Kidney (tissue), 14 donors: Measurements from ENCODE around the gene GAB2. TPM values are rescaled to one million over a fixed set of nuclear protein-coding genes. Genes with fewer than 3 reads are reported as not detected.

Experiments
- DNase-seq, 5 donors: peaks; one replicate each; pipeline ENCODE4 v3.0.0-alpha.2; 2013 to 2020
- FAIRE-seq: peaks from 2 replicates; lab custom pipeline; 2012; peaks lifted over from hg19 to GRCh38; lab: Jason Lieb, UNC
- H3K27ac ChIP-seq, 2 donors: one replicate each; pipeline ENCODE4 v1.7.0; 2013; ENCODE audit warnings: low read depth in 2 of 2, low read length in 2 of 2, inconsistent platforms in 1 of 2
- H3K27me3 ChIP-seq: one replicate; pipeline ENCODE4 v1.7.1; 2013; ENCODE audit warnings: low read length, inconsistent platforms; ENCODE audit not compliant: control insufficient read depth, insufficient read depth
- H3K36me3 ChIP-seq, 3 donors: one replicate each; pipeline versions ENCODE4 v1.7.0 to v1.7.1; 2013; ENCODE audit warnings: low read length in 3 of 3, control low read depth in 1 of 3, inconsistent platforms in 1 of 3; ENCODE audit not compliant: insufficient read depth in 3 of 3, control insufficient read depth in 2 of 3
- H3K4me1 ChIP-seq, 3 donors: one replicate each; pipeline versions ENCODE4 v1.7.0 to v1.7.1; 2013; ENCODE audit warnings: low read length in 3 of 3, inconsistent platforms in 1 of 3, low read depth in 1 of 3; ENCODE audit not compliant: control insufficient read depth in 2 of 3, insufficient read depth in 2 of 3
- H3K4me3 ChIP-seq, 3 donors: one replicate each; pipeline versions ENCODE4 v1.7.0 to v1.8.1; 2013; ENCODE audit warnings: low read length in 3 of 3, control low read depth in 1 of 3, inconsistent platforms in 1 of 3
- H3K9ac ChIP-seq, 3 donors: one replicate each; pipeline versions ENCODE4 v1.7.0 to v1.7.1; 2013; ENCODE audit warnings: low read length in 3 of 3, control low read depth in 1 of 3, inconsistent platforms in 1 of 3
- H3K9me3 ChIP-seq, 3 donors: one replicate each; pipeline versions ENCODE4 v1.7.0 to v1.7.1; 2013; ENCODE audit warnings: low read length in 3 of 3, control low read depth in 1 of 3, inconsistent platforms in 1 of 3; ENCODE audit not compliant: control insufficient read depth in 2 of 3, insufficient read depth in 1 of 3
- intact Hi-C: fragments of 100-400 bp; cut with DNase I; formaldehyde crosslinking; loops from one replicate; pipeline ENCODE4 v1.11.1; 2022
- polyA plus RNA-seq: library from polyadenylated mRNA; stranded (reverse); fragments of 350-450 nt; fragmentation: Illumina TruSeq; extraction: RNeasy Lipid Tissue Mini Kit (QIAGEN cat#74804); gene quantifications from one replicate; pipeline ENCODE4 v1.2.3, GENCODE V29; 2014; ENCODE audit warnings: low read depth, low replicate concordance; ENCODE audit not compliant: insufficient read depth
- total RNA-seq: library from RNA; stranded (reverse); fragmentation: NEBNext Ultra II Directional; extraction: Animal tissue kit (Norgen Biotek cat#: 25700); gene quantifications from one replicate; pipeline ENCODE4 v1.2.1, GENCODE V29; 2021
- TF ChIP-seq, protein P1 (sequence below): IDR thresholded peaks from 3 replicates; pipeline ENCODE4 v1.5.1; 2012; ENCODE audit warnings: mild to moderate bottlenecking, moderate library complexity, borderline replicate concordance; ENCODE audit not compliant: insufficient read depth; ENCODE audit errors: extremely low read depth
- donor health status: control.
- donor health status: control.
- donor health status: control.
- donor health status: control.
- donor health status: control.
- donor health status: DM: yes; HTN: yes; CAD: no.
- donor health status: Normal renal cell carcinoma (clear cell type).

GAB2 gene
- total and polyA plus RNA-seq, 2 donors from 2014 or later = 3.3 to 23.6 TPM

DNA sequence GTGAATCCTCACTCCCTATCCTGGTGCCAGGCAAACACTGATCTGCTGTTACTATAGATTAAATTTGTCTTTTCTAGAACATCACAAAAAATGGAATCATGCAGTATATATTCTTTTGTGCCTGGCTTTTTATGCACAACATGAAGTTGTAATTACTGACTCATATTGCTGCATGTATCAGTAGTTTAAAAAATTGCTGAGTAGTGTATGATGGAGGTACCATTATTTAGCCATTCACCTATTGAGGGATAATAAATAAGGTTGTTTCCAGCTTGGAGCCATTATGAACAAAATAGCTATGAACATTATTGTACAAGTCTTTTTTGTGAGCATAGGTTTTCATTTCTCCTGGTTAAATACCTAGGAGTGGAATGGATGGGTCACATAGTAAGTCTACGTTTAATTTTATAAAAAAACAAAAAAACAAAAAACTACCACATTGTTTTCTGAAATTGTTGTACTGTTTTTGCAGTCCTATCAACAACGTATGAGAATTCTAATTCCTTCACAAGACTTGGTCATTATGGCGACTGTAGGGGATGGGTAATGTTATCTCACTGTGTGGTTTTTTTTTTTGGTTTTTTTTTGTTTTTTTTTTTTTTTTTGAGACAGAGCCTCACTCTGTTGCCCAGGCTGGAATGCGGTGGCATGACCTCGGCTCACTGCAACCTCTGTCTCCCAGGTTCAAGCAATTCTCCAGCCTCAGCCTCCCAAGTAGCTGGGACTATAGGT, 117.3 kb downstream of the GAB2 start:
- Histone ChIP-seq H3K27me3 (no peaks in the 10 kb centered on the region), H3K9me3 (no peaks in the 10 kb centered on the region), H3K36me3 (no peaks in the 10 kb centered on the region), H3K27ac (no peak overlapping the region), H3K9ac (no peak overlapping the region), H3K4me1 (peaks cover 0 to 10% (median 2%) of the 10 kb centered on the region in 3 donors), H3K4me3 (no peak overlapping the region)
- FAIRE-seq = no peak
- TF ChIP-seq, protein P1, sequence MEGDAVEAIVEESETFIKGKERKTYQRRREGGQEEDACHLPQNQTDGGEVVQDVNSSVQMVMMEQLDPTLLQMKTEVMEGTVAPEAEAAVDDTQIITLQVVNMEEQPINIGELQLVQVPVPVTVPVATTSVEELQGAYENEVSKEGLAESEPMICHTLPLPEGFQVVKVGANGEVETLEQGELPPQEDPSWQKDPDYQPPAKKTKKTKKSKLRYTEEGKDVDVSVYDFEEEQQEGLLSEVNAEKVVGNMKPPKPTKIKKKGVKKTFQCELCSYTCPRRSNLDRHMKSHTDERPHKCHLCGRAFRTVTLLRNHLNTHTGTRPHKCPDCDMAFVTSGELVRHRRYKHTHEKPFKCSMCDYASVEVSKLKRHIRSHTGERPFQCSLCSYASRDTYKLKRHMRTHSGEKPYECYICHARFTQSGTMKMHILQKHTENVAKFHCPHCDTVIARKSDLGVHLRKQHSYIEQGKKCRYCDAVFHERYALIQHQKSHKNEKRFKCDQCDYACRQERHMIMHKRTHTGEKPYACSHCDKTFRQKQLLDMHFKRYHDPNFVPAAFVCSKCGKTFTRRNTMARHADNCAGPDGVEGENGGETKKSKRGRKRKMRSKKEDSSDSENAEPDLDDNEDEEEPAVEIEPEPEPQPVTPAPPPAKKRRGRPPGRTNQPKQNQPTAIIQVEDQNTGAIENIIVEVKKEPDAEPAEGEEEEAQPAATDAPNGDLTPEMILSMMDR = no peak
- intact Hi-C loops = no loop called here
- no peak for DNase-seq

DNA sequence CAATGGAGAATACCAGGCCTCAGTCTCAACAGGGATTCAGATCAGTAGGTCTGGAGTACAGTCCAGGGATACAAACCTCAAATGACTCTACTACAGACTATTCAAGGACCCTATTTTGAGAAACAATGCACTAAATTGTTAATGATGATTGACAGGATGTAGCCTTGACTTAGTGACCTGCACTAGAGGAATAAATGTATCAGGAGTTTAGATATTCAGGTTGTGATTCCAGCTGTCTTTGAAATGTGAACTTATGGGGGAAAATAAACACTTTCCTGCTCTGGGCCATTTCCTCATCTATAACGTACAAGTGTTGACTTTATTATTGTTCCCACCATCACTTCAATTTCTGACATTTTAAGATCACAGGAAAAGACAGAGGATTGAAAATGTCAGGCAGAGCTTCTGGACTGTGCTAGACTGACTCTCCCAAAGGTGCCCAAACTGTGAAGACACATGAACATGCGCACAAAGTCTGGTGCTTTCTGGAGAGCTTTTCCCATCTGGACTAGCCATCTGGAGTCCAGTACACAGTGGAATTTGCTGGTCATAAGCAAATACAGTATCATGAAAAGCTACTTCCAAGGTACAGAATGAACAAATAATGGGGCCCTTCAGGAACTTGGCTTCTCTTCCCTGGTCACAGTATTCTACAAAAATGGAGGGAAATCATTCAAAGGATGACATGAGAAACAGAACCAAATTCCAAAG, 118.5 kb downstream of the GAB2 start:
- Histone ChIP-seq H3K9me3 (no peaks in the 10 kb centered on the region), H3K4me3 (no peak overlapping the region), H3K27me3 (no peaks in the 10 kb centered on the region), H3K9ac (no peak overlapping the region), H3K36me3 (no peaks in the 10 kb centered on the region), H3K4me1 (peaks cover 0 to 10% (median 2%) of the 10 kb centered on the region in 3 donors), H3K27ac (no peak overlapping the region)
- TF ChIP-seq, protein P1 = no peak
- no peak for FAIRE-seq
- no peak for DNase-seq
- intact Hi-C loops = no loop called here

DNA sequence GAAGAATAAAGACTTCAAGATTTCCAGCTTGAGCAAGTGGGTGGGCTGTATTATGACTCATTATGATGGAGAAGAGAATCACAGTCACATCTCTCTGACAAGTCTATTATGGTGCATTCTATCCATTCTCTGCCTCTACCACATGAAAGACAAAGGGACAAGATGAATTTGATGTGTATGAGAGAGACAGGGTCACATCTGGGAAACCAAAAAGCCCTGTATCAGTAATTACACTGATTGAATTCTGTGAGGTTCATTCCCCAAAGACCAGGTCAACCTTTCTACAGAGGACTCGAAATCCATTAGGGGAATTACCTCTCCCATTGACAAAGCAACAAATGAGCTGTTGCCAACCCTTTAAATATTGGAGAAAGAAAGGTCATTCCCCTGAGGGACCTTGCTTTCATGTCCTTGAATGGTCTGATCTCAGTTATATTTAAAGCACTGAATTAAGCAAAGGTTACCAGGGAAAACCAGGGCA, 119.3 kb downstream of the GAB2 start:
- no peak for FAIRE-seq
- H3K27ac ChIP-seq = no peak overlapping the region
- intact Hi-C loops = no loop called here

More for the DNA sequence above, 119.3 kb downstream of the GAB2 start:
- Histone ChIP-seq H3K36me3 (no peaks in the 10 kb centered on the region), H3K4me3 (no peak overlapping the region), H3K27me3 (no peaks in the 10 kb centered on the region), H3K9me3 (no peaks in the 10 kb centered on the region), H3K4me1 (peaks cover 0 to 10% (median 2%) of the 10 kb centered on the region in 3 donors), H3K9ac (no peak overlapping the region)
- TF ChIP-seq, protein P1 = no peak
- no peak for DNase-seq
